ENCODE measurements around the gene LRRC8D.

LRRC8D gene

DNA sequence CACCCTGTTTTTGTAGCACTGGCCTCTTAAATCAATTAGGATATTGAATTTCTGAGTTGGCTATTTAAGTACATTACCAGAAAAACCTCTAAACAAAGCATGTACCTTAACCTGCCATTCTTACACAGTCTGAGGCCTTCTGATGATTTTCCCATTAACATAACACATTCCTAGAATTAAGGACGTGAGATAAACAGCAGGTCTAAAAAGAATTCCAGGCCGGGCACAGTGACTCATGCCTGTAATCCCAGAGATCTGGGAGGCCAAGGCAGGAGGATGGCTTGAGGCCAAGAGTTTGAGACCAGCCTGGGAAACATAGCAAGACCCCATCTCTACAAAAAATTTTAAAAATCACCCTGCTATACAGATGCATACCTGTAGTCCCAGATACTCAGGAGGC lies 18.0 kb upstream of the LRRC8D start:
- Histone ChIP-seq H3K4me3 (no peak overlapping the region), H3K9ac (ENCODE audit: insufficient read length) (no peak overlapping the region), H3K36me3 (ENCODE audit: insufficient read depth, low read length) (no peaks in the 10 kb centered on the region), H3K9me3 (ENCODE audit: low read depth, low read length) (no peaks in the 10 kb centered on the region), H3K27ac (no peak overlapping the region)
- DNase-seq (ENCODE audit: low read depth, low spot score): no peak
- TF ChIP-seq POLR2AphosphoS5 (IDR thresholded peaks at IDR 0.05; ENCODE audit: borderline replicate concordance, low read depth, low read length) (no peak), FOXP2 (optimal IDR thresholded peaks at IDR 0.05; ENCODE audit: control extremely low read depth, extremely low read length, insufficient read depth) (no peak)

GRCh38 chr1:89804642-89805237 lies 16.1 kb upstream of the LRRC8D start:
- peak; percentile 79 for DNase-seq (ENCODE audit: low read depth, low spot score)

DNA sequence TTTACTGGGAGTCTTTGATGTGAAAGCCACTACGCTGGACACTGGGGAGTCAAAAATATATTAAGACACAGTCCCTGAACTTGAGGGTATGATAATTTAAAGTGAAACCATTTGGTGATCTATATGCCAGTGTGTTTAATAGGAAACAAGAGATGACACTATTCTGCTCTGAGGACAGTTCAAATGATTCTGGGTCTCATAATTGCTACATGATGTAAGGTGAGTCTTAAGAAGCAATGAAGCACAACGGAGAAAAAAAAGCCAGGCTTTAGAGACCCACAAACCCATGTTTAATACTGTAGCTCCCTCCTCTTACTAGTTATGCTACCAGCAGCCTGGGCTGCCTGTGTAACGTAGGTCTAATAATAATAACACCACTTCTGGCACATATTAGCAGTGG lies 14.2 kb upstream of the LRRC8D start:
- H3K27ac ChIP-seq: no peak overlapping the region
- H3K9ac ChIP-seq (ENCODE audit: insufficient read length): no peak overlapping the region
- TF ChIP-seq EZH2 (IDR thresholded peaks at IDR 0.05): no peak
- no peak for TF ChIP-seq POLR2AphosphoS5 (IDR thresholded peaks at IDR 0.05; ENCODE audit: borderline replicate concordance, low read depth, low read length)
- no peak for TF ChIP-seq FOXP2 (optimal IDR thresholded peaks at IDR 0.05; ENCODE audit: control extremely low read depth, extremely low read length, insufficient read depth)
- no peak overlapping the region for H3K4me3 ChIP-seq
- no peaks in the 10 kb centered on the region for H3K9me3 ChIP-seq (ENCODE audit: low read depth, low read length)
- no peaks in the 10 kb centered on the region for H3K36me3 ChIP-seq (ENCODE audit: insufficient read depth, low read length)
- DNase-seq (ENCODE audit: low read depth, low spot score): no peak

More at GRCh38 chr1:89804642-89805237, 16.1 kb upstream of the LRRC8D start:
- no peak for TF ChIP-seq EZH2 (IDR thresholded peaks at IDR 0.05)
- no peak for TF ChIP-seq FOXP2 (optimal IDR thresholded peaks at IDR 0.05; ENCODE audit: control extremely low read depth, extremely low read length, insufficient read depth)
- no peak for TF ChIP-seq POLR2AphosphoS5 (IDR thresholded peaks at IDR 0.05; ENCODE audit: borderline replicate concordance, low read depth, low read length)
- Histone ChIP-seq H3K9ac (ENCODE audit: insufficient read length) (no peak overlapping the region), H3K36me3 (ENCODE audit: insufficient read depth, low read length) (no peaks in the 10 kb centered on the region), H3K9me3 (ENCODE audit: low read depth, low read length) (no peaks in the 10 kb centered on the region), H3K4me3 (no peak overlapping the region), H3K27ac (no peak overlapping the region)

DNA sequence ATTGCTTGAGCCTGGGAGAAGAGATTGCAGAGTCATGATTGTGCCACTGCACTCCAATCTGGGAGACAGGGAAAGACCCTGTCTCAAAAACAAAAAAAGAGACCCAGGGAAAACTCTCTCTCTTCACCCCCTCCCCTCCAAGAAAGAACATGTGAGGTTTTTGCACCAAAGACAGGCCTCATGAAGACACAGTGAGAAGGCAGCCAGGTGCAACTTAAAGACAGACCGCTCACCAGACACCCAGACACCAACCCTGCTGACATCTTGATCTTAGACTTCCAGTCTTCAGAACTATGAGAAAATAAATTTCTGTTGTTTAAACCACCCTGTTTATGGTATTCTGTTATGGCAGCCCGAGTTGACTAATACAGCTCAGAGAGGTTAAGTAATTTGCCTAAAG lies 13.3 kb upstream of the LRRC8D start:
- Histone ChIP-seq H3K27ac (no peak overlapping the region), H3K9me3 (ENCODE audit: low read depth, low read length) (no peaks in the 10 kb centered on the region), H3K9ac (ENCODE audit: insufficient read length) (no peak overlapping the region), H3K4me3 (no peak overlapping the region), H3K36me3 (ENCODE audit: insufficient read depth, low read length) (no peaks in the 10 kb centered on the region)
- TF ChIP-seq POLR2AphosphoS5 (IDR thresholded peaks at IDR 0.05; ENCODE audit: borderline replicate concordance, low read depth, low read length) (no peak), EZH2 (IDR thresholded peaks at IDR 0.05) (no peak), FOXP2 (optimal IDR thresholded peaks at IDR 0.05; ENCODE audit: control extremely low read depth, extremely low read length, insufficient read depth) (no peak)
- no peak for DNase-seq (ENCODE audit: low read depth, low spot score)

DNA sequence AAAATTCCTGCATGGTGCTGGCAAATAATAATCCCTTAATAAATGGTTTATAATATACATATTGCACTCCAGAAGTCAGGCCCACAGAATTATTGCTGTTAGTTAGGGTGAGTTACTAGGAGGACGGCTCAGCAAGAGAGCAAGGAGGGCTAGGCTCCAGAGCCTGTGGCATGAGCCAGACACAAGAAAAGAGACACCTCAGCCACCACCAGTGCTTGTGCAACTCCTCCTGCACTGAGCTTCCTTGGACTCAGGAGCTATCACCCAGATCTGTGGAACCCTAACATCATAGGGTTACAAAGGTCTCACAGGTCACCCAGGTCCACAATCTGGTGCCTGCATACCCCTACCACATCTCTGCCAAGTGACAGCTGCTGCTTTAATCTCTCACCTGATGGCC lies 12.8 kb upstream of the LRRC8D start:
- no peak for DNase-seq (ENCODE audit: low read depth, low spot score)
- Histone ChIP-seq H3K4me3 (no peak overlapping the region), H3K9me3 (ENCODE audit: low read depth, low read length) (no peaks in the 10 kb centered on the region), H3K36me3 (ENCODE audit: insufficient read depth, low read length) (no peaks in the 10 kb centered on the region), H3K27ac (no peak overlapping the region), H3K9ac (ENCODE audit: insufficient read length) (no peak overlapping the region)
- TF ChIP-seq FOXP2 (optimal IDR thresholded peaks at IDR 0.05; ENCODE audit: control extremely low read depth, extremely low read length, insufficient read depth): no peak
- no peak for TF ChIP-seq EZH2 (IDR thresholded peaks at IDR 0.05)
- TF ChIP-seq POLR2AphosphoS5 (IDR thresholded peaks at IDR 0.05; ENCODE audit: borderline replicate concordance, low read depth, low read length): no peak

DNA sequence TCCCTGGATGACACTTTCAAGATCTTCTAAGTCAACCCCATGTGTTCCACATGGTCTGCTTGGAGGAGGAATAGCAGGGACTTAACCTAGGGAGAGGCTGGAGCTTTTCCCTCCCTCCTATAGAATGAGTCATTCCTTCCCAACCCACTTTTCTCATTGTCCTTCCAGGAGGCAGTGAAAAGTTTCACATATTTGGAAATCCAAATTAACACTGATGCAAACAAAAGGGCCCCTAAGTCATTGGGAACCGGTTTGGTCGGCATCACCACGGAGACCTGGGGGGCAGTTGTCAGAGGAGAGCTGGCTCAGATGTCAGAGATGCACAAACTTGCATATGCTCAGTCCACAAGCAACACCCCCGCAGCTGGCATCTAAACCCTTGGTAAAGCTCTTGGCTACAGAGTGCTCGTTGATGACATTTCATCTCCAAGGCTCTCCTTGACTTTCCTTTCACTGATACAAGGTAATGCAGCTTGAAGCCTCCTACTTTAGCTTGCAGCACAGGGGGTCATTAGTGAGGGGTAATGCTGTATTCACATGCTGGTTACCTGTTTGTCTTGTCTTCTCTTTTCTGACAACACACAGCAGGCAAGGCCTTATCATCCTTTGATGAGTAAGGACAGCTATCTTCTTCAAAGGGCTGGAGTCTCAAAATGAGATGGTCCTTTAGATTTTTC lies 12.3 kb upstream of the LRRC8D start:
- Histone ChIP-seq H3K9ac (ENCODE audit: insufficient read length) (no peak overlapping the region), H3K36me3 (ENCODE audit: insufficient read depth, low read length) (no peaks in the 10 kb centered on the region), H3K27ac (no peak overlapping the region), H3K4me3 (no peak overlapping the region), H3K9me3 (ENCODE audit: low read depth, low read length) (no peaks in the 10 kb centered on the region)
- no peak for DNase-seq (ENCODE audit: low read depth, low spot score)
- TF ChIP-seq FOXP2 (optimal IDR thresholded peaks at IDR 0.05; ENCODE audit: control extremely low read depth, extremely low read length, insufficient read depth) (no peak), EZH2 (IDR thresholded peaks at IDR 0.05) (no peak), POLR2AphosphoS5 (IDR thresholded peaks at IDR 0.05; ENCODE audit: borderline replicate concordance, low read depth, low read length) (no peak)

- no peak overlapping the region for H3K4me3 ChIP-seq
- no peaks in the 10 kb centered on the region for H3K9me3 ChIP-seq (ENCODE audit: low read depth, low read length)
- DNase-seq (ENCODE audit: low read depth, low spot score): no peak
- no peaks in the 10 kb centered on the region for H3K36me3 ChIP-seq (ENCODE audit: insufficient read depth, low read length)
- no peak overlapping the region for H3K9ac ChIP-seq (ENCODE audit: insufficient read length)
- H3K27ac ChIP-seq: no peak overlapping the region
- no peak for TF ChIP-seq EZH2 (IDR thresholded peaks at IDR 0.05)
- TF ChIP-seq FOXP2 (optimal IDR thresholded peaks at IDR 0.05; ENCODE audit: control extremely low read depth, extremely low read length, insufficient read depth): no peak
- TF ChIP-seq POLR2AphosphoS5 (IDR thresholded peaks at IDR 0.05; ENCODE audit: borderline replicate concordance, low read depth, low read length): no peak
Observed at GRCh38 chr1:89809556-89809955, 11.3 kb upstream of the LRRC8D start.

GRCh38 chr1:89810302-89810701 lies 10.5 kb upstream of the LRRC8D start:
- Histone ChIP-seq H3K36me3 (ENCODE audit: insufficient read depth, low read length) (no peaks in the 10 kb centered on the region), H3K9ac (ENCODE audit: insufficient read length) (no peak overlapping the region), H3K27ac (no peak overlapping the region), H3K9me3 (ENCODE audit: low read depth, low read length) (no peaks in the 10 kb centered on the region), H3K4me3 (no peak overlapping the region)
- TF ChIP-seq FOXP2 (optimal IDR thresholded peaks at IDR 0.05; ENCODE audit: control extremely low read depth, extremely low read length, insufficient read depth) (no peak), EZH2 (IDR thresholded peaks at IDR 0.05) (no peak), POLR2AphosphoS5 (IDR thresholded peaks at IDR 0.05; ENCODE audit: borderline replicate concordance, low read depth, low read length) (no peak)
- no peak for DNase-seq (ENCODE audit: low read depth, low spot score)
